Ovary (tissue), 9 donors: ENCODE data around the gene MLNR. TPM values are rescaled to one million over a fixed set of nuclear protein-coding genes. Genes with fewer than 3 reads are reported as not detected.

Experiments
- DNase-seq, 5 donors: peaks; one replicate each; pipeline ENCODE4 v3.0.0-alpha.2; 2019 to 2020
- H3K27ac ChIP-seq, 2 donors: fragments of 200-600 bp; one replicate each; pipeline versions ENCODE4 v1.5.1 to v1.8.0; 2019 to 2022
- H3K27me3 ChIP-seq: fragments of 200-600 bp; one replicate; pipeline ENCODE4 v1.8.0; 2022
- H3K36me3 ChIP-seq: fragments of 200-600 bp; sonication (generic); one replicate; pipeline ENCODE4 v1.5.1; 2019
- H3K4me1 ChIP-seq: one replicate; pipeline ENCODE4 v1.8.1; 2013; ENCODE audit warnings: mild to moderate bottlenecking, moderate library complexity; ENCODE audit not compliant: insufficient read depth
- H3K4me3 ChIP-seq: fragments of 200-600 bp; sonication (generic); one replicate; pipeline ENCODE4 v1.5.1; 2017
- H3K9me3 ChIP-seq, 2 donors: fragments of 200-600 bp in 1 of 2; sonication (generic) in 1 of 2; one replicate each; pipeline versions ENCODE4 v1.5.1 to v1.8.1; 2013 to 2019; ENCODE audit warnings: mild to moderate bottlenecking in 1 of 2, moderate library complexity in 1 of 2
- EP300 ChIP-seq: sonication (generic); formaldehyde crosslinking; IDR thresholded peaks from one replicate; pipeline ENCODE4 v1.6.1; 2017; ENCODE audit warnings: antibody characterized with exemption
- POLR2A ChIP-seq: fragments of 450-650 bp; IDR thresholded peaks from one replicate; pipeline ENCODE4 v1.6.1; 2017; ENCODE audit warnings: antibody characterized with exemption, mild to moderate bottlenecking, moderate library complexity
- WGBS, 3 donors: extraction: QIAGEN DNeasy Blood & Tissue Kit in 1 of 3; methylation state at CpG; one replicate each; pipeline versions ENCODE4 v1.1.5 to v1.1.7; 2013 to 2017; 5-methylcytosine and 5-hydroxymethylcytosine counted together
- intact Hi-C, 4 donors: fragments of 100-400 bp; cut with DNase I; formaldehyde crosslinking; loops; one replicate each; pipeline versions ENCODE4 v1.11.0 to v1.15.1; 2022 to 2023
- polyA plus RNA-seq, 2 donors: library from polyadenylated mRNA; stranded (reverse); fragments of 200-250 nt in 1 of 2; fragments of 350-450 nt in 1 of 2; fragmentation: Illumina TruSeq in 1 of 2; extraction: RNeasy Lipid Tissue Mini Kit (QIAGEN cat#74804) in 1 of 2; gene quantifications; one replicate each; pipeline ENCODE4 v1.2.3, GENCODE V29; 2013 to 2014
- total RNA-seq, 7 donors: library from RNA; depleted of rRNA in 2 of 7; stranded (reverse); fragments of >200 nt in 2 of 7; fragmentation: NEBNext Ultra II Directional in 3 of 7; extraction: Animal tissue kit (Norgen Biotek cat#: 25700) in 3 of 7; gene quantifications; one replicate each; pipeline versions ENCODE4 v1.1.0 to v1.2.4, GENCODE V29; 2016 to 2023
- TF ChIP-seq, protein P1 (sequence below), 3 donors: fragments of 450-650 bp in 2 of 3; fragments of 200-600 bp in 1 of 3; IDR thresholded peaks; one replicate each; pipeline versions ENCODE4 v1.5.1 to v1.8.0; 2016 to 2022; ENCODE audit warnings: antibody characterized with exemption in 3 of 3, mild to moderate bottlenecking in 1 of 3
- donor health status: DM: no; HTN: no; CAD: no; lungs with moderate emphysema.
- donor health status: DM: no; HTN: no; CAD: no.
- donor health status: Bipolar disorder and iron deficiency.
- donor health status: DM: yes; HTN: yes; CAD: no.
- donor health status: DM: no; HTN: no; CAD: no.
- donor health status: DM: yes; HTN: yes; CAD: no.

Gene MLNR
- total and polyA plus RNA-seq, 9 donors = not detected

DNA sequence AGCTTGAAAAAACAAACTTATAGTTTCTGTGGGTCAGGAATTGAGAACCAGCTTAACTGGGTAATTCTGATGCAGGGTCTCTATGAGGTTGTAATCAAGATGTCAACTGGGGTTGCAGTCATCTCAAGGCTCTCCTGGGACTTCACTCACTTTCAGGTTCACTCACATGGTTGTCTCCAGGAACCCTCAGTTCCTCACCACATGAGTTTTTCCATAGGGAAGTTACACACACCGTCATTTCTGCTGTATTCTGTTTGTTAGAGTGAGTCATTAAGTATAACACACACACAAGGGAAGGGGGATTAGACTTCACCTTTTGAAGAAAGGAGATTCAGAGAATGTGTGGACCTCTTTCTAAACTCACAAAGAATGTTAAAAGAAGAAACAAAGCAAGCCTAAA is 34.9 kb upstream of the MLNR start:
- intact Hi-C loops = no loop called here
- no peaks in the 10 kb centered on the region for H3K36me3 ChIP-seq
- no peak overlapping the region for H3K4me3 ChIP-seq
- TF ChIP-seq POLR2A (no peak), EP300 (no peak)
- TF ChIP-seq, protein P1, sequence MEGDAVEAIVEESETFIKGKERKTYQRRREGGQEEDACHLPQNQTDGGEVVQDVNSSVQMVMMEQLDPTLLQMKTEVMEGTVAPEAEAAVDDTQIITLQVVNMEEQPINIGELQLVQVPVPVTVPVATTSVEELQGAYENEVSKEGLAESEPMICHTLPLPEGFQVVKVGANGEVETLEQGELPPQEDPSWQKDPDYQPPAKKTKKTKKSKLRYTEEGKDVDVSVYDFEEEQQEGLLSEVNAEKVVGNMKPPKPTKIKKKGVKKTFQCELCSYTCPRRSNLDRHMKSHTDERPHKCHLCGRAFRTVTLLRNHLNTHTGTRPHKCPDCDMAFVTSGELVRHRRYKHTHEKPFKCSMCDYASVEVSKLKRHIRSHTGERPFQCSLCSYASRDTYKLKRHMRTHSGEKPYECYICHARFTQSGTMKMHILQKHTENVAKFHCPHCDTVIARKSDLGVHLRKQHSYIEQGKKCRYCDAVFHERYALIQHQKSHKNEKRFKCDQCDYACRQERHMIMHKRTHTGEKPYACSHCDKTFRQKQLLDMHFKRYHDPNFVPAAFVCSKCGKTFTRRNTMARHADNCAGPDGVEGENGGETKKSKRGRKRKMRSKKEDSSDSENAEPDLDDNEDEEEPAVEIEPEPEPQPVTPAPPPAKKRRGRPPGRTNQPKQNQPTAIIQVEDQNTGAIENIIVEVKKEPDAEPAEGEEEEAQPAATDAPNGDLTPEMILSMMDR (IDR thresholded peaks at IDR 0.05) = no peak
- no peak for DNase-seq
- H3K4me1 ChIP-seq = no peaks in the 10 kb centered on the region
- 81 to 90% (median 84%) methylated on average over 1 of the region's 1 CpG for WGBS, 3 donors
- no peak overlapping the region for H3K27ac ChIP-seq
- no peaks in the 10 kb centered on the region for H3K9me3 ChIP-seq
- no peaks in the 10 kb centered on the region for H3K27me3 ChIP-seq

DNA sequence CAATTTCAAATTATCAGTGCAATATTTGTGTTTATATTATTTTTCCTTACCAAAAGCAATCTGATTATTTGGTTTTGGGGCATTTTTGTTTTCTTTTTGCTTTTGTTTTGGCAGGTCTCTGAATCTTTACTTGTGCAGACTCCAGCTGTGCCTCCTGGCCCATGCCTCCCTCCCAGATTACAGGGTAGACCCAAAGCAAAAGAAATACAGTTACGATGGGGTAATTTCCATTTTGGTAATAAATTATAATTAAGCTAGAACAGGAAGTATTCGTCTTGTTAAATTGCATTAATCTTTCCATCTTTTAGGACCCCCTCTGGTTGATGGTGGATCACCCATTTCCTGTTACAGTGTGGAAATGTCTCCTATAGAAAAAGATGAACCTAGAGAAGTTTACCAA is 29.2 kb upstream of the MLNR start:
- no peak for DNase-seq
- Histone ChIP-seq H3K36me3 (no peaks in the 10 kb centered on the region), H3K27ac (no peak overlapping the region), H3K27me3 (no peaks in the 10 kb centered on the region), H3K9me3 (no peaks in the 10 kb centered on the region), H3K4me1 (no peaks in the 10 kb centered on the region), H3K4me3 (no peak overlapping the region)
- intact Hi-C loops = no loop called here
- 85 to 93% (median 86%) methylated on average over 2 of the region's 2 CpGs for WGBS, 3 donors
- TF ChIP-seq EP300 (no peak), POLR2A (no peak)
- TF ChIP-seq, protein P1 (IDR thresholded peaks at IDR 0.05) = no peak

DNA sequence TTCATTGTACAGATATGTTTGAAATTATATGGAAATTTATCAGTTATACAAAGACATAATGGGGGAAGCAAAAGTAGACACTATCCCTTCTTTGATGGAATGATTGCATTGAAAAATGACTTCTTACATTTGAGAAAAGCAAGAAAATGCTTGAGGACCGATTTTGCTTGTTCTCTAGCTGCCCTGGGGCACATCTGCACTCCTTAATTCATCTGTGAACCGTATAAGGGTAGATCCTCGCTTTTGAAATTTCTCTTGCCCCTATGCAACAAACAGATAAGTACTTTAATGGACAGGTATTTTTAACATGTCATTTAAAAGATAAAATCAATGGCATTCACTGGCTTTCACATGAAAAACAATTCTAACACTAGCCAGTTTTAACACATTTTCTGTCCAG is 13.5 kb upstream of the MLNR start:
- WGBS, 3 donors = 93 to 97% (median 96%) methylated on average over 3 of the region's 3 CpGs
- Histone ChIP-seq H3K9me3 (no peaks in the 10 kb centered on the region), H3K27me3 (no peaks in the 10 kb centered on the region), H3K27ac (no peak overlapping the region), H3K4me1 (no peaks in the 10 kb centered on the region), H3K36me3 (no peaks in the 10 kb centered on the region), H3K4me3 (no peak overlapping the region)
- TF ChIP-seq POLR2A = no peak
- no peak for TF ChIP-seq EP300
- TF ChIP-seq, protein P1 (IDR thresholded peaks at IDR 0.05) = no peak
- intact Hi-C loops = no loop called here
- no peak for DNase-seq

DNA sequence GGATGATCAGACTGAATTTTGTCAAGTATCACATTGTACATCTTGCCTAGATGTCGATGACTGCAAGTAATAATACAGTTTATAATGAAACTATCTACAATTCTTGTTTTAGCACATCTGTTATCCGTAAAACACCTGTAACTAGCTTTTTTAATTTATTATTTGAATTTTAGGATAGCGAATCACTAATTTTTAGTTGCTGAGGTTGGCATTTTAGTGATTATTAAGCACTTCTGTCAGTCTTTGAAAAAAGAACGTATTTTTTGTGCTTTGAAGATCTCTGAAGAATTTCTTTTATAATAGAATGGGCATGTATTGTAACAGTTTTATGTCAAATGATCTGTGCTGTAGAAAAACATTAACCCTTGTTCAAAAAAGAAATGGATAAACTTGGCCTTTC is 11.5 kb upstream of the MLNR start:
- H3K27me3 ChIP-seq = no peaks in the 10 kb centered on the region
- intact Hi-C loops = no loop called here
- DNase-seq = no peak
- no peak overlapping the region for H3K27ac ChIP-seq
- no peaks in the 10 kb centered on the region for H3K36me3 ChIP-seq
- TF ChIP-seq, protein P1 (IDR thresholded peaks at IDR 0.05) = no peak
- no peak for TF ChIP-seq POLR2A
- TF ChIP-seq EP300 = no peak
- WGBS, 3 donors = 94 to 96% (median 95%) methylated on average over 4 of the region's 4 CpGs
- H3K4me3 ChIP-seq = no peak overlapping the region
- no peaks in the 10 kb centered on the region for H3K9me3 ChIP-seq
- H3K4me1 ChIP-seq = no peaks in the 10 kb centered on the region

DNA sequence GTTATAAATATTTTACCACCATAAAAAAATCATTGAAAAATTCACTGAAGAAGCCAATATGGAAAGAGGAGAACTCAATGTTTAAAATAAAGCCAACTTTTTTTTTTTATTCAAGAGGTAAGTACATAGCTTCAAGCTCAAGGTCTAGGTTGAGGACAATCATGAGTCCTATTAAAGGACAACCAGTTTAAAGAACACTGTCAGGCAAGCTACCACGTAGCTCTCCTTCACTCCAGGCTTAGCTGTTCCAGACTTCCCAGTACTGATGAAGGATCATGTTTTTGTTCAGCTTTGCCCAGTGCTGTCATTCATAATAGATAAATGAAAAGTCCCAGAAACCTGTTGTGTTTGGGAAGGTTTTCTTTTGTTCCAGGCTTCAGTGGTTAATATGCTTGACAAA is 10.0 kb upstream of the MLNR start:
- no peaks in the 10 kb centered on the region for H3K4me1 ChIP-seq
- TF ChIP-seq EP300 (no peak), POLR2A (no peak)
- TF ChIP-seq, protein P1 (IDR thresholded peaks at IDR 0.05) = no peak
- no peak overlapping the region for H3K27ac ChIP-seq
- no peak overlapping the region for H3K4me3 ChIP-seq
- no peak for DNase-seq
- no peaks in the 10 kb centered on the region for H3K36me3 ChIP-seq
- intact Hi-C loops = no loop called here
- H3K27me3 ChIP-seq = no peaks in the 10 kb centered on the region
- no peaks in the 10 kb centered on the region for H3K9me3 ChIP-seq
- WGBS, 3 donors = 89 to 96% (median 92%) methylated on average over 1 of the region's 1 CpG
